Stimulated activated CD8-positive, alpha-beta memory T cell treated with anti-CD3 and anti-CD28 coated beads, Interleukin-4, amount 100 ng/mL, for 4 hours (primary cell): ENCODE measurements around the gene CSTB.

ENCODE experiments used
- DNase-seq, 2 donors: peaks; one replicate each; pipeline ENCODE4 v3.0.0-alpha.2; 2020; ENCODE audit warnings: low read depth in 2 of 2, low spot score in 1 of 2

CSTB gene

DNA sequence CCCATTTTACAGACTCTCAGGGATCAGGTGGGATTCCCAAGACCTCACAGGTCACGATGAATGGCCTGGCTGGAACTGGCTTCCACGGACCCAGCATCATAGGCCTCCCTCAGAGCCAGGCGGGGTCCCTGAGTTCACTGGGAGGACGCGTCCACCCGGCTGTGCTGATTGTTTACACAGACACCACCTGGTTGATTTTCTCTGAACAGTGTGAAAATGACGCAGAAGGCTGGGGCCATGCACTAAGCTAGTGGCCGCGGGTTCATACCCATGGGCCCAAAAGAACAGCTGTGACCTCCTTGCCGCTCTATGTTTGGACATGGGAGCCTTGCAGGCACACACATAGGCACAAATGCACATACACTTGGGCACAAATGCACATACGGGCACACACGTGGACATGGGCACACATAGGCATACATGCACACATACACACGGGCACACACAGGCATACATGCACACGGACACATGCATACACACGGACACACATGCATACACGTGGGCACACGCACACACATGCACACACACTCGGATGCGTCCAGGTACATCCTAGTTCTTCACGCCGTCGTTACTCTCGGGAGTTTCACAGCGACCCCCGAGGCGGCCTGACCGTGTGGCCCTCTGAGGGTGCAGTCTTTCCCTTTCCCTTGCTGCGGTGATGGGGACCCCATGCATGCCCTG lies 23.2 kb downstream of the CSTB start:
- no peak for DNase-seq

DNA sequence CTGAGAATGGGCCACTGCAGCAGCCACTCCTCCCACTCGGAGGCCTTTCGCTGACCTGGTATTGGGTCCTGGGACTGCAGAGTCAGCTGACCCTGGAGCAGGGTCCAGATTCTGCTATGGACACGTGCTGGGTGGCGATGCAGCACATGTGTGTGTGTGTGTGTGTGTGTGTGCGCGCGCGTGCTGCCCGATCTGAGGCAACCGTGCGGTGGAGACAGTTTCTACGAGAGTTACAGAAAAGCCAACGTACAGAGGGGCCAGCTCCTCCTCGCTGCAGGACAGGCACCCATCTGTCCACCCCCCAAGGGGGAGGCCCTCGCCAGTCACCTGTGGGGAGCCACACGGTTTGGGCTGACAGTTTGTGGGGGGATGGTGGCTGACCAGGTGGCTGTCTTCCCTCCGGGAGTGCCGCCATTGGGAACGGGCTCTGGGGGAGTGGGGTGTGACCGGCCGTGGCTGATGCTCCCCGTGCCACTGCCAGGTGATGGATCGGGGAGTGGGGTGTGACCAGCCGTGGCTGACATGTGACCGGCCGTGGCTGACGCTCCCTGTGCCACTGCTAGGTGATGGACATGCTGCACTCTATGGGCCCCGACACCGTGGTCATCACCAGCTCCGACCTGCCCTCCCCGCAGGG lies 24.0 kb downstream of the CSTB start:
- DNase-seq, result no peak

DNA sequence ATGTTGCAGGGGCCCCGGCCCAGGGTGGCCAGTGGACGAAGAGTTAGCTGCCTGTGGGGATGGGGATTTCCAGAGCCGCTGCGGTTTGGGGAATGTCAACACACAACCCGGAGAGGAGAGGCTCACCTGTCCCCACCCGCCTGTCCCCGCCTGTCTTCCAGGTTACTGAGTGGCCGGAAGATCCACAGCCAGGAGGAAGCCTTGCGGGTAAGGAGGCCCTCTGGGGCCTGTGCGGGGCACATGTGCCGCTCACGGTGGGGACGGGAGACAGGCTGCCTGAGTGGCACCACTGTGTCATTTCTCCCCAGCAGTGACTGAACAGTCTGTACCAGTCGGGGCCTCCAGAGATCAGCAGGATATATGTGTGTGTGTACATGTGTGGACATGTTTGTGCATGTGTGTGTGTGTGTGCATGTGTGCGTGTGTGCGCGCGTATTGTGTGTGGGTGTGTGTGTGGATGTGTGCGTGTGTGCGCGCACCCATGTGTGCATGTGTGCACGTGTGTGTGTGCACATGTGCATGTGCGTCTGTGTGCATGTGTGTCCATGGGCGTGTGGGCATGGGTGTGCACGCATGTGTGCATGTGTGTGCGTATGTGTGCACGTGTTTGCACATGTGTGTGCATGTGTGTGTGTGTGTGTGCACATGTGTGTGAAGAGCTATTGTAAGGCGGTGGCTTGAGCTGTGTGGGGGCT lies 25.6 kb downstream of the CSTB start:
- DNase-seq, result no peak

DNA sequence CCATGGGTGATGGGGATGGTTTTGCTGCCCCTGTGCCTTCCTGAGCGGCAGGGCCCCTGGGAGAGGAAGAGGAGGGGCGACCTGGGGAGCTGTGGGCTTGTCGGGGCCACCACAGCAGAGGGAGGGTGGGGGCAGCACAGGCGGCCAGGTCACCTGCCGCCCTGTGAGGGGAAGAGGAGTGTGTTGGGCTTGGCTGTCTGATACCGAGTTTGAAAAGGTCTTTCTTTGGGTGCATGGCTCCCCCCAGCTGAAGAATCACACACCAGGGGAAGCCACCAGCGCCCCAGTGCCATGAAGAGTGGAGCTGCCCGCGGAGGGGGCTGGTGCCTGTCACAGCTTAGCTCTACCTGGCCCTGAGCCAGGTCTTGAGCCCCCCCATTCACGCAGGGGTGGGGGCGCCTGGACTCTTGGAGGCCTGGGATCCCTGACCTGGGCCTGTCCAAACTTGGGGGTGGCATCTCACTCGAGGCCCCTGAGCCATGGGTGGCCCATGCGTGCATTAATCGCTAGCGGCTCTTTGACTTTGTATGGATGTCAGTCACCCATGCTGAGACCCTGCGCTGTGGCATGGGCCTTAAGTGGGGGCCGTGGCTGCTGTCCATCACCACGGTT lies 26.4 kb downstream of the CSTB start:
- DNase-seq, result no peak

DNA sequence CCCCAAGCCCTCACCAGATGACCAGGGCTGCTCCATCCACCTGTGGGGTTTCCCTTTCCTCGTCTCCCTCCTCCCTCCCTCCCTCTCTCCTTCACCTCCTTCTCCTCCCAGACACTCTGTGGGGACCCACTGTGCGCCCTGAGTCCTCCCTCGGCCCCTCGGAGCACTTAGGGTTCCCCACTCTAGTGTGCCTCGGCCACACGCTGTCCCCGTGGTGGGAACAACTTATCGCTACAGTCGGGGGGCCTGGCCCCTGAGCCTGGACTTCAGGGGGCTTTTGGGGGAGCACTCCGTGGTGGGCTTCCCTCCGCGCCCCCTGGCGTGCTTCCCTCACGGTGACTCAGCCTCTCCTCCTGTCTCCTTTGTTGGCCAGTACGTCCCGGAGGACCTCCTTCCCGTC lies 27.5 kb downstream of the CSTB start:
- DNase-seq, result no peak

DNA sequence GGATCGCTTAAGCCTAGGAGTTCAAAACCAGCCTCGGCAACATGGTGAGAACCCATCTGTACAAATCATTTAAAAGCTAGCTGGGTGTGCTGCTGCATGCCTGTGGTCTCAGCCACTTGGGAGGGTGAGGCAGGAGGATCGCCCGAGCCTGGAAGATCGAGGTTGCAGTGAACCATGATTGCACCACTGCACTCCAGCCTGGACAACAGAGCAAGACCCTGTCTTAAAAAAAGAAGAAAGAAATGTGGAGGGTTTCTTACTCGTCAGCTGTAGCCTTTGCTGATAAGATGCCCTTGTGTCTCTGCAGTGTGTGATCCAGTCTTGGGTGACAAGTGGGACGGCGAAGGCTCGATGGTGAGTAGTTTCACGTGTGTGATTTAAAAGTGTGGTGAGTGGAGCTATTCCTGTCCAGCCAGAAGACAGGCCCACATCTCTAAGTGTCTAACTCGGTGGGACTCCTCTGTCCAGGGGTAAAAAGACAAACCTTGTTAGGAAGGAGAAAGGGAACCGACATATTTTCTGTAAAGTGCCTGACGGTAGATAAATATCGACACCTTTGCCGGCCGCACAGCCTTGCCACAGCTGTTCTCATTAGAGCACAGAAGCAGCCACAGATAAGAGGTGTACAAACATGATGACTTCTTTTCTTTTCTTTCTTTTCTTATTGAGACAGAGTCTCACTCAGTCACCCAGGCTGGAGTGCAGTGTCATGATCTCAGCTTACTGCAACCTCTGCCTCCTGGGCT lies 30.2 kb downstream of the CSTB start:
- DNase-seq, result no peak

DNA sequence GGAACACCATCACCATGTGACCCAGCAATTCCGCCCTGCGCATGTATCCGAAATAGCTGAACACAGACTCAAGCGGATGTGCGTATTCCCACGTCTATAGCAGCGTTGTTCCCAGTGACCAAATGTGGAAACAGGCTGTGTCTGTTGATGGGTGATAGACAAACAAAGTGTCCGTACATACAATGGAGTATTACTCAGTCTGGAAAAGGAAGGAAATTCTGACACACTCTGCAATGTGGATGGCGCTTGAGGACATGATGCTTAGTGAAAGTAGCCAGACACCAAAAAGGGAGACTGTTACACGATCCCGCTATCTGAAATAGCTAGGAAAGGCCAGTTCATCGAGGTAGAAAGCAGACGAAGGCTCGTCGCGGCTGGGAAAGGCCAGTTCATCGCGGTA lies 31.4 kb downstream of the CSTB start:
- no peak for DNase-seq

DNA sequence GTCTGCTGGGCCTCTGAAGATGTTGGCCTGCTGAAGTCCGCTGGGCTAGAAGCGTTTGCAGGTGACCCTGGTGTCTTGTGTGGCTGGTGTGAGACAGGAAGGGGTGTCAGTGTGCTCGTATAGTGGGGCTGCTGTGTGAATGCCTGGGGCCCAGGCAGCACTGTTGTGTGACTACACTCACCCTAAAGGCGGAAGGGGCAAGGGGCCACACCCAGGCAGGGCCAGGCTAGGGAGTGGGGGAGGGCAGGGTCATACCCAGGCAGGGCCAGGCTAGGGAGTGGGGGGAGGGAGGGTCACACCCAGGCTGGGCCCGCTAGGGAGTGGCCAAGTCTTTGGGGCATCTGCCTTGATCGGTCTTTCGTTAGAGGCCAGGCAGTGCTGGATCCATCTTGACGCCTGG lies 32.2 kb downstream of the CSTB start:
- no peak for DNase-seq

DNA sequence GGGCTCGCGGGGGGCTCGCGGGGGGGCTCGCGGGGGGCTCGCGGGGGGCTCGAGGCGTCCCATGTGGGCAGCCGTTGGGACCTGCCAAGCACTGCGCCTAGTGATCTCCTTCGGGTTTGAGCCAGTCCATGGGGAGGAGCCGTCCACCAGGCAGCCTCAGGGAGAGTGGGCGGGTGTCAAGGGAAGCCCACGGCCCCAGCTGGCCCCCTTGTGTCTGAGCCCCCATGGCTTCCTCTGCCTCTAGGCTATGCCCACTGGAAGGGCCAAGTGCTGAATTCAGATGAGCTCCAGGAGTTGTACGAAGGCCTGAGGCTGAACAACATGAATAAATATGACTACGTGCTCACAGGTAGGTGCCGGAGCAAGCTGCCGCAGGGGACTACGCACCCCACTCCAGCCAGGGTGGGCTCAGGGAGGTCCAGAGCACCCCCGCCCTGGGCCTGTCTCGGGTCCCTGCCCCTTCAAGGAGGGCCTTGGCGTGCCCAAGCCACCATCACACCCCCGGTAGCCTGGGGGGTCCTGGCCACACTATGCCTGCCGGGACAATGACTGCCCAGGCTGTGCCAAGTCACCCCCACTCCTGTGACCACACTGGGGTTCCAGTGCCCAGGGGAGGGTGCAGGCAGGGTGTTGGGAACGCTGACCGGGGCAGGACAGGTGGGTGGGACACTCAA lies 34.5 kb downstream of the CSTB start:
- no peak for DNase-seq

DNA sequence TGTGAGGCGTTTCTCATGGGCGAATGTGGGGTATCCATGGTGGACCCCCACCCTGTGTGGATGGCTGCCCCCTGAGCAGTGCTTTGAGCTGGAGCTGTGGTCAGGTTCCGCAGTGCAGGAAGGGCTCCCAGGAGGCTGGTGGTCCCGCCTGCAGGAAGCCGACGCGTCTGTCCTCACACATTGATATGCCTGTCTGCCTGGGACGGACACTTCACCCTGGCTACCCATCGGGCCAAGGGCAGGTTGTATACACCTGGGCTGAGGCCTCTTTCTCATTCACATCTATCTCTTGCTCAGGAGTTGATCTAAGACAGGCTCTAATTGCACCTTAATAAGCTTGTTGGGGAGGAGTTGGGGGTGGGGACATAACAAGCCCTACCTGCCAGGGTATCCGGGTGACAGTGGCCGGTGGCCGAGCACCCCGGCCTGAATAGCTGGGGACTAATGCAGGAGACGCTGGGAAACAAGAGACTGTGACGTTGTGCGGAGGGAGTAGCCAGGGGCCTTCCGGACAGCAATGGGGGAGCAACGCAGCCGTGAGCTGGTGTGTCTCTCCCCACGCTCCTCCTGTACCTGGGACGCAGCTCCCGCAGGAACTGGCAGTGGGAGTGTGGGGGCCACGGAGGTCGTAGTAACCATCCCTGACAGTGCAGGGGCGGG lies 35.5 kb downstream of the CSTB start:
- DNase-seq, result no peak

DNA sequence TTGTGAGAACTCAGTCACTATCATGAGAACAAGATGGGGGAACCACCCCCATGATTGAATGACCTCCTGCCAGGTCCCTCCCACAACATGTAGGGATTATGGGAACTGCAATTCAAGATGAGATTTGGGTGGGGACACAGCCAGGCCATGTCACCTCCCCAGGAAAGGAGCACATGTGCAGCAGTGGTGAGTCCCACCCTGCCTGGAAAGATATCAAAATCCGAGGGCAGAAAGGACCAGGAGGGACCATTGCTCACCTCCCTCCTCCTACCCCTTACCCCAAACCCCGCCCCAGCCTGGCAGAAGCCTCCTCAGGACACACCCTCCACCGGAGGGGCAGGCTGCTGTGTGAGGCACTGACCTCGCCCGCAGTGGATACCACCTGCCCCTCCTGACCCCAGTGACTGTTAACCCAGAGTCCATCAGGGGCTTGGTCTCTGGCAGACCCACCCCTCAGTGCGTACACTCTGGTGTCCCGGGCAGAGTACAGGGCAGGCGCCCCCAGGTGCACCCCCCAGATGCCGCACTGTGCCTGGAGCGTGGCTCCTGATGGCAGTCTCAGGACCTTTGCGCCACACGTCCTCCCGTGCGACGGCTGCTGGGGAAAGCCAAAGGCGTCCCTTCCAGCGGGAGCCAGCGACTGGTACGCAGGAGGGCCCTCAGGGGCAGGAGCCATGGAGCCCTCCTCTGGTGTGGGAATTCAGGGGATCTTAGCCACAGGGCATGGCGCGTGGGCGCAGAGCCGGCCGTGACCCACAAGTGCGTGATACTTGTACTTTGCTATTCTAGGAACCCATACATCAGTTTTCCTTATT lies 36.3 kb downstream of the CSTB start:
- DNase-seq, result no peak

DNA sequence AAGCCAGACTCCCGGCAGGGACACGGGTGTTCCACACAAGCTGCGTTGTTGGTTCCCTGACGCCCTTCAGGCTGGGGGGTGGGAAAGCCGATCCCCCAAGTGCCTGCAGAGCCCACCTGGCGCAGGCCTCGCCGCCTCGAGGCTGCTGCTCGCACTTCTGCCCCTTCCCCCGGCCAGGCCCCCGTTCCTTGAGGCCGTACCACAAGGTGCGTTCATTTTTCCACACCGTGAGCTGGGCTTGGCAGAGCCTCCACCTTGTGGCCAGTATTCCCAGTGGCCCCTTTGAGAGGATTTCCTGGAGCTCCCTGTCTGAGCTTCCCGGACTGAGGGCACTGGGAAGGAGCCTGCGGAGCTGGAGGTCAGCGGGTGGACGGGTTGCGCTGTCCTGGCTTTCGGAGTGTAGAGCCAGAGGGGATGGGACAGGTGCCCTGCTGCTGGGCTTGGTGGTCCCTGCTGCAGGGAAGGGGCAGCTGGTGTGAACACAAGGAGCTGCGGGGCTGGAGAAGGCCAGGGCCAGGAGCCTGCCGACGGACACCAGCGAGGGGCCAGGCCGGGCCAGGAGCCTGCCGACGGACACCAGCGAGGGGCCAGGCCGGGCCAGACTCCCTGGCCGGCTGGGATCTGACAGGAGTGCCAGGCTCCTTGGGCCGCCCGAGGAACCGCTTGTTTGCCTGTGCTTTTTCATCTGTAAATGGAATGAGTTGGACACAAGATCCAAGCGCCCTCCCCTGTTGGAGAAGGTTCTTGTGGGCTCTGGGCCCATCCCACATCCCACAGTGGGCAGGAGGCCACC lies 38.8 kb downstream of the CSTB start:
- DNase-seq, result no peak

DNA sequence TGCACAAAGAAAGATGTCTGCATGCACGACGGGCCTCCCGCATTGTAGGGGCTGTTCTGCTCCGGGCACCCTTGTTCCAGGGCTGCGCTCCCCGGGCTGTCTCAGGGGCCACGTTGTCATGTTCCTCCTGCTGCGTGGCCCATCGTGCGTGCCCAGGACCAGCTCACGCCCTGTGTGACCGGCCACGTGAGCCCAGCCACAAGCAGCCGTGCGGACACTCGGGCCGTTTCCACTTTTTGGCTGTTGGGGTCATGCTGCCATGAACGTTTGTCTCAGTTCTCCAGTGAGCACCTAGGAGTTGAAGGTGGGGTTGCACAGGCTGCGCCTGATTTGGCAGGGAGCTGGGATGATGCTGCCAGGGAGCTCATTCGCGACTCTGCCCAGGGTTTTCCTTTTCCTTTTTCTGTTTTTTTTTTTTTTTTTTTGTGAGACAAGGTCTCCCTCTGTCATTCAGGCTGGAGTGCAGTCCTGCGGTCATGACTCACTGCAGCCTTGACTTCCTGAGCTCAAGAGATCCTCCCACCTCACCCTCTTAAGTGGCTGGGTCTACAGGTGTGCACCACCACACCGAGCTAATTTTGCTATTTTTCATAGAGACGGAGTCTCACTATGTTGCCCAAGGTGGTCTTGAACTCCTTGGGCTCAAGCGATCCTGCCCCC lies 39.8 kb downstream of the CSTB start:
- DNase-seq, result no peak

DNA sequence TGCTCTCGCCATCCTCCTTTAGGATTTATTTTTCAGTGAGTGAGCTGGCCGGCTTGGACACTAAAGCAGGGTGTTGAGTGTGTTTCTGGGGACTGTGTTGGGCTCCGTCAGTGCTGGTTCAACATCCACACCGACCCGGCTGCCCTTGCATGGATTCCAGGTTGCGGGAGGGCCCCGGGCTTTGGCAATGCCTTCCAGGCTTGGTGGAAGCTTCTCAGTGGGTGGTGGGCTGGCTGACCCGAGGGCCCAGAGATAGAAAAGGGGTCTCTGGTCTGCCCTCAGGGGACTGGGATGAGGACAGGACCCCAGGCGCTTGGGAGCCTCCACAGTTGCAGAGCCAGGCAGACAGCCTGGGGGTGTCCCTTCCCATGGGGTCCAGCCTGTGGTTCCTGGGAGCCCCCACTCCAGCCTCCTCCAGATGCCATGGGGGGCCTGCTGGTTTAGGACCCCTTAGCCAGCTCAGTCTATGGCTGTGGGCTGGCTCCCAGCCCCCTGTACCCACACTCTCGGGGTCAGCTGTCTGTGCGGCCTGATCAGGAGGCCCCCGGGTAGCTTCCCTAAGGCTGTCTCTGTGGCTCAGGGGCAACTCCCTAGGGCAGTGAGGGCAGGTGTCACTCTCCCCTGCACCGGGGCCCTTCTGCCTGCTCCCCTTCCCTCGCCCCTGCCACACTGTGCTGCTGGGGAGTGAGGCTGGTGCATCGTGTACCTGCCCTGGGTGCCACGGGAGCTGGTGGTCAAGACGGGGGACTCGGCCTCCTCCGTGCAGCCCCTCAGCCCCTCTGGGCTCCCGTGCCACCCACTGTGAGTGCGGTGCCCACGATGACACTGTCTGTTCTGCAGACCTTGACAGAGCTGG lies 40.6 kb downstream of the CSTB start:
- DNase-seq, result no peak

DNA sequence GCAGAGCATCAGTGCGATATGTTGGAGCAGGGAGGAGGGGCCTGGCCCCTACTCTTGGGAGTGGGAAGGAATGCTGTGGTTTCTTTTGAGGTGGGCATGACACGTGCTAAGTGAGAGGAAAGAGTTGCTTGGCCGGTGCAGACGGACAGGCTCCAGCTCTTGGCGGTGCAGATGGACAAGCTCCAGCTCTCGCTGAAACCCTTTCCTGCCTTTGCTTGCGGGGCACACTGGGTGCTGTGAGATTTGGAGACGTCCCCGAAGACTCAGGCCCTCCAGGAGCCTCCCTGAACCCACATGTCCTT lies 41.2 kb downstream of the CSTB start:
- DNase-seq, result no peak

DNA sequence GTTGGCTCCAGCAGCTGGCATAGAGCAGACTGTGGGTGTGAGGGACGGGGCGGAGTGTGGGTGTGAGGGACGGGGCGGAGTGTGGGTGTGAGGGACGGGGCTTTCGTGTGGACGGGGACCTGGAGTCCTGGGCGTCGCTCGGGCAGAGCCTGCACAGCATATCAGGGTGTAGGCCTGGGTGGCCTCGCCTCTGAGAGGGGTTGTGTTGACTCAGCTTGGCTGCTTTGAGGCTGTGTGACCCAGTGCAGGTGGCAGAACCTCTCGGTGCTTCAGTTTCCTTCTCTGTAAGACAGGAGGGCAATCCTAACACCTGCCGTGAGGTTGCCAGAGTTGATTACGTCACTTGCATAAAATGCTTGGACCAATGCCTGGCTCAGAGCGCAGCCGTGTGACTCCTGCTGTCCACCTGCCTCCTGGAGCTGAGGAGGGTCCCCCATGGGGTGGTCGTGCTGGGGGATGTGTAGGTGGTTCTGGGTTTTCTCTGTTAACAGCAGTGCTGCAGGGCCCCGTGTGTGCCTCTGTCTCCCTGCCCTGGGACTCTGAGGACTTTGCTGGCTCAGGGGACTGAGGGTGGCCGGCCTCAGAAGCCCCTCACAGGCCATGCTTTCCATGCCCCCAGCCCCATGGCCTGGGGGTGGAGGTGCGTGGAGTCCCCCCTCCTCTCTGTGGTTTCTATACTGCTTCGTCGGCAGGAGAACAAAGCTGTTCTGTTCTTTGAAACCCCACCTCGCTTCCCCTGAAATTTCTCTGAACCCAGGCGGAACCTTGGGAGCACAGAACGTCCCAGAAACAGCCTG lies 41.8 kb downstream of the CSTB start:
- no peak for DNase-seq
